Limb (tissue), 2 donors: ENCODE data around the gene SPATC1L.
"Not testable (repeated sequence)": the region's sequence is repeated elsewhere in the genome, so short reads cannot be mapped to it uniquely, and the experiment has no call there.

Experiments
- DNase-seq, 2 donors: peaks; one replicate each; pipeline ENCODE4 v3.0.0-alpha.2; 2016; ENCODE audit errors: extremely low spot score in 2 of 2

SPATC1L gene

DNA sequence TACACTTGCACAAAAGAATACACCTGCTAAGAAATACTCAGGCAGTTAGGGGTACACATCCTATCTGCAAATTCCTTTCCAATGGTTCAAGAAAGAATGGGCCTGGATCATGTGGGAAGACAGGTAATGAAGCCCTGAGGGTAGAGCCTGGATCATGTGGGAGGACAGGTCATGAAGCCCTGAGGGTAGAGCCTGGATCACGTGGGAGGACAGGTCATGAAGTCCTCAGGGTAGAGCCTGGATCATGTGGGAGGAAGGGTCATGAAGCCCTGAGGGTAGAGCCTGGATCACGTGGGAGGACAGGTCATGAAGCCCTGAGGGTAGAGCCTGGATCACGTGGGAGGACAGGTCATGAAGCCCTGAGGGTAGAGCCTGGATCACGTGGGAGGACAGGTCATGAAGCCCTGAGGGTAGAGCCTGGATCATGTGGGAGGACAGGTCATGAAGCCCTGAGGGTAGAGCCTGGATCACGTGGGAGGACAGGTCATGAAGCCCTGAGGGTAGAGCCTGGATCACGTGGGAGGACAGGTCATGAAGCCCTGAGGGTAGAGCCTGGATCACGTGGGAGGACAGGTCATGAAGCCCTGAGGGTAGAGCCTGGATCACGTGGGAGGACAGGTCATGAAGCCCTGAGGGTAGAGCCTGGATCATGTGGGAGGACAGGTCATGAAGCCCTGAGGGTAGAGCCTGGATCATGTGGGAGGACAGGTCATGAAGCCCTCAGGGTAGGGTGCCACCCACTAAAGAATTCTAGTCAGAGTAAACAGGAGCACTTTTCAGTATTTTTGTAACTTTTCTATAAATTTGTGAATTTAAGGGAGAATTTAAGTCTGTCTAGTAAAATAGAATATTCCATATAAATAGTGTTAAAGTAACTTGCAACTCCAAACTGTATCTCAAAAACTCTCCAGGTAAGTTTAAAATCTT, 16.9 kb upstream of the SPATC1L start:
- not testable (repeated sequence) for DNase-seq

DNA sequence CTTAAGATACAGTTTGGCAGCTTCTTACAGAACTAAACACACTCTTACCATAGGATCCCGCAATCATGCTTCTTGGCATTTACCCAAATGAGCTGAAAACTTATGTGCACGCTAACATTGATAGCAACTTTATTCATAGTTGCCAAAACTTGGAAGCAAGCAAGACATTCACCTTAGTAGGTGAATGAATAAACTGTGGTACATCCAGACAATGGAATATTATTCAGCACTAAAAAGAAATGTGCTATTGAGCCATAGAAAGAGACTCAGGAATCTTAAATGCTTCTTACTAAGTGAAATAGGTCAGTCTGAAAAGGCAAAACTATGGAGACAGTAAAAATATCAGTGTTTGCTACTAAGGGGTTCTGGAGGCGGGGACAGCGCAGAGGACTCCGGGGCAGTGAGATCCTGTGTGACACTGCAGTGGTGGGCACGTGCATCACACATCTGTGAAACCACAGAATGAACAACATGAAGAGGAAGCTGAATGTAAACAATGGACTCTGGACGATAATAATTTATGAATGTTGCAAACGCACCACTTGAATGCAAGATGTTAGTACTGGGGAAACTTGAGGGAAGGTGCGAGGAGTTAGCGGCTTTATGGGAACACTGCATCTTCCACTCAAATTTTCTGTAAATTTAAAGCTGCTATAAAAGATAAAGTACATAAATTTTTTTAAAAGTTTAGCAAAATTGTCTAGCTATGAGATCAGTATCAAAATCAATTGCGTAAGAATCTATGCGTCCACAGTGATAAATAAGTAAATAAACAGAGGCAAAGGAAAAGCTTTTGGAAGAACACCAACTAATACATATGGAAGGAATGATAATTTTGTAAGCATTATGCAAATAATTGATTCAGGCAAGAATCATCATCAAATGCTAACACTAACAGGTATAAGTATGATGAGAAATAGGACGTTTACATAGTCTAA, 15.4 kb upstream of the SPATC1L start:
- no peak for DNase-seq

DNA sequence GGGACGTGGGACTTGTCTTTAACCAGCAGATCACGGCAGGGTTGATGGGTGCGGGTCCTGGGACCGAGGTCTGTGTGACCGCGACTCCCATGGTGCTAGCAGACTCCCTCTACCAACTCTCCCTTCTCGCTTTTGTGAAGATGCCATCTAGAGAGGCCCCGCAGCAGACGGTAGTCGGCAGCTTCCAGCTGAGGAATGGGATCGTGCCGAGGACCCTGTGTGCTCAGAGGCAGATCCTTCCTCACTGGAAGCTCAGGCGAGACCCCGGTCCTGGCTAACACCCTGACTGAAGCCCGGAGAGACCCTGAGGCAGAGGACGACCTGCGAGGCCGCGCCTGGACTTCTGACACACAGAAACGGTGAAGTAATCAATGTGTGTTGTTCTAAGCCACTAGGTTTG, 12.5 kb upstream of the SPATC1L start:
- no peak for DNase-seq

DNA sequence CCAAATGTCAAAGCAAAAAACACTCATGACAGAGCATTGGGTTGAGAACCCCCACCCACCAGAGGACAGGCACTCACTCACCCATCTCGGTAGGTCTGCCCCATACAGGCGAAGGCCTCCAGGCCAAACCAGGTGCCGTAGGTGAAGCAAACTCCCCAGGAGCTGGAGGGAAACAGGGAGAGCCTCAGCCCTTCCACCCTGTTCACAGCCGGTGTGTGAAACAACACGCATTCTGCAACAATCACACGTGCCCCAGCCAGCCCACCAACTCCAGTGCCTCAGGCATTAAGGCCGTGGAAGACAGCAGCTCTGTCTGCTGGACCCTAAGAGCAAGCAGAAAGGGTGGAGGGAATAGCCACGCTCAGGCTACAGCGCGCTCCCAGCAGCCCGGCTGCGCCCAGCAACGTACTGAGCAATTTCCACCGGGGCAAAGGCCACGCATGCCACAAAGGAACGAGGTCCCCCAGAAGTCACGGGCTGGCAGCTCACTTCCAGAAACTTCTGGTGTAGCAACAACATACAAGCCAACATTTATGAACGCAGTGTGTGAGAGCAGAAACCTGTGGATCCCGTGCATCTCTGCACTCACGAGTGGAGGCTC, 11.4 kb upstream of the SPATC1L start:
- no peak for DNase-seq

DNA sequence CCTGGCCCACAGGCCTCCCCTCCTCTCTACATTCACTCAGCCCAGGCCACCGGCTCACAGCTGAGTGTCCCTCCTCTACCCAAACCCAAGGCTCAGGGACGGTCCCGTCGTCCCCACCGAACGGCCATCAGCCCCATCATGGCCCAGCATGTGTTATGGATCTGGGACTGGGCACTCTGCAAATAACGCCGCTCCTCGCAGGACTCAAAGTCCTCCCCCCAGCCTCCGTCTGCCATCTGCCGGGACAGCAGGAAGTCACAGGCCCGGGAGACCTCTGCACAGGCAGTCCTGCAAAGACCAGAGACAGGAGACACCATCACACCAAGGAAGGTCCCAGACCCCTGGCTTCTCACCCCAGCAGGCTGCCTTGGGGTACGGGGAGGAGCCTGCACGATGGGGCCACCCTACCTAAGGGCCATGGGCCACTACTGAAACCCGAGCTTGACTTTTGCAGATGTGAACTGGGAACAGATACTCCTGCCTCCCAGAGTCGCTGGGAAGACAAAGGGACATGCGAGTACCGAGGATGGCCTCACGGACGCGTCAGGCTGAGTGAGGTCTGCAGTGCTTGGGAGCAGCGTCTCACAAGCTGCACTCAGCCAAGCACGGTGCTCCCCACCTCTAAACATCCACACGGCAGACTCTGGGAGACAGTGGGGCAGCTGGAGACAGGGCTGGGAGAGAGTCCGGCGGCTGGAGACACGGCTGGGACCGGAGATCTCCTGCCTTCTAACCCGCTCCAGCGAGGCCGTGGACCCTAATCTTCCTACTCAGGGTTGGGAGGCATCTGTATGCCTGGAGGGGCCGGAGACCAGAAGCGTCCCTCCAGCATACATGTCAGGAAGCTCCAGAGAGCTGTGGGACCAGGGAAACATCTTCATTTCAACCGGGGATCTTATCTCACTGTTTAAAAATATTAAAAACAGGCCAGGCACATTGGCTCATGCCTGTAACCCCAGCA, 10.4 kb upstream of the SPATC1L start:
- DNase-seq = no peak

DNA sequence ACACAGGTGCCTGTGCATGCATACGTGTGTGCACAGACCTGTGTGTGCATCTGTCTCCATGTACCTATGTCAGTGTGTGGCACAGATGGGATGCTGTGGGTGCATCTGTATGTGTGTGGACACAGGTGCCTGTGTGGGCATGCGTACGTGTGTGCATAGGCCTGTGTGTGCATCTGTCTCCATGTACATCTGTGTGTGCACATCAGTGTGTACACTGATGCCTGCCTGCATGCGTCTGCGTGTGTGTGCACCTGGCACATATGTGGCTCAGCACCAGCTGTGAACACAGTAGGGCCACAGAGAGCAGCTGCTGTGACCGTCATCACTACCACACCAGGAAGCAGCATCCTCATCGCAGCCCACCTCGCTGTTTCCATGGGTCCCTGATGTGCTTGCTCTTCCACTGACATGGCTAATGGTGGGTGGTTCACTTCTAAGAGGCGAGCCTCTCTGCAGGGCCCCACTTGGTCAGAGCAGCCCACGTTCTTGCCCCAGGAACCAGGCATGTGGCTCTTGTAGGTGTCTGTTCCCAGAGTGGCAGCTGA, 9.6 kb upstream of the SPATC1L start:
- no peak for DNase-seq

DNA sequence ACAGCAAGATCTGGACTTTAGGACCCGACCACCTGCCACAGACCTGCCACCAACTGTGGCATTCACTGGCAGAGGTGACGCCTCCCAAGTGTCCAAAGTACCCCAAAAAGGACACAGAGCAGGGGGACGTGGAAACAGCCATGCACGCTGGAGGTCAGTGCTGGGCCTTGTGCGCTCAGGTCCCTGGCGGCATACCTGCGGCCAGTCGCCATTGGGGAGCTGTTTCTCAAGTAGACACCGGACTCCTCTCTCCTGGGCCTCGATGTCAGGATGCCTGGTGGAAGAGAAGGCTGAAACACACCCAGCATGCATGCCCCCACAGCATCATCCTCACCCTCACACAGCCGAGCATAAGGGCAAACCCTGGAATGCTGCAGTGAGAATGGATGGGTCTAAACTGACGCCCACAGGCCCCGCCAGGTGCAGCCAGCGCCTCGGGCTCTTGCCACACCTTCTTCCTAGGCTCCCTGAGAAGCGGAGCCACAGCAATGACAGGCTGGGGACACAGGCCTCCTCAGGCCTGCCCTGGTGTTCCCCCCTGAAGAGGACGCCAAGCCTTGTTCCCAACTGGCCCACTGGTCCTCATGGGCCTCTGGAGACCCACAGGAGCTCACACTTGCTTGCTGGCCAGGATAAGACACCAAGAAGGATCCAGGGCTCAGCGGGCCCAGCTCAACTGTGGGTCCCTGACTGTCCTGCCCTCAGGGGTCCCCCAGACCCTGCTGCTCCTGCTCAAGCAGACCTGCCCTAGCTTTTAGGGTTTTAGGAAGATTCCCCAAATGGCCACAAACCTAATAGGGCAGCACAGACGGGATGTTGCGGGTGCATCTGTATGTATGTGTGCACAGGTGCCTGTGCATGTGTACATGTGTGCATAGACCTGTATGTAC, 7.7 kb upstream of the SPATC1L start:
- no peak for DNase-seq

DNA sequence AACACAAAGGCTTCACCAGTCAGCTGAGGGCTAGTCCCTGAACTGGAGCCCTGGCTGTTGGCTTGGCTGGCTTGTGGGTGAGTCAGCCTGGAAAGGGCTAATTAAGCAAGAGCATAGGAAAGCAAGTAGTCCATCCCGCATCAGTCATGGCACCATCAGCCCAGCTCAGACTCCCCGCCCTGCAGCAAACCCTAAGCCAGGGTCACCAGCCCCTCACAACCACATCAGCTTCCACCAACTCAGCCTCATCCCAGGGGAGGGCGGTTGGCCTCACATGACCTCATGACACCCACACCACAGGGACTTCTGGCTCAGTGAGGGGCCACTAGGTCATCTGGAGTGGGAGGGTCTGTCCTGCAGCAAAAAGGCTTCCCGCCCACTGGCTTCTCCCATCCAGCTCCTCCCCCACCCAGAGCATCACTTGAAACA, 7.0 kb upstream of the SPATC1L start:
- no peak for DNase-seq

DNA sequence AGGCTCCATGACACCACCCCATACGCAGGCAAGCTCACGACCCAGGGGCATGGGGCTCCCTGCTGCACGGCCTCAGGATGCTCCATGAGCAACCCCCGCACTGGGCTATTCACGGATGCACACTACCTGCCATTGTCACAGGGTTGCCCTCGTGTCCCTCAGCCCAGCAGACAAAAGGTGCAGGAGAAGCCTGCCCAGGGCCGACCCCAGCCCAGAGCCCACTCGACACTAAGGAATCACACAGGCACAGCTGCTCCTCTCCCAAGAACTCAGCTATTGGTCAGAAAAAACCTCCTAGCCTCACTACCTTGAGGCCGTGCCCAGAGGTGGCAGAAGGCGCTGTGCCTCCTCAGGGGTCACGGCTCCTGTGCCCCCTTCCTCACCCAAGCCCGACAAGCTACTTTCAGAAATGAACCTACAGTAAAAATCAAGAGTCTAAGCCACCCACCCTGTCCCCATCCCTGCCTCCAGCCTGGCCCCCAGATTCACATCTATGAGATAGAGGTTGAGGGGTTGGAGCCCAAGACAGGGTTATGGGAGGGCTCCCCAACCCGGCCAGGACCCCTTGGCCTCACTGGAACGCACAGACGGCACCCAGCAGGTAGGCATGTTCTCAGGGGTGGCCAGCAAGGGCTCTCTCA, 6.4 kb upstream of the SPATC1L start:
- no peak for DNase-seq

DNA sequence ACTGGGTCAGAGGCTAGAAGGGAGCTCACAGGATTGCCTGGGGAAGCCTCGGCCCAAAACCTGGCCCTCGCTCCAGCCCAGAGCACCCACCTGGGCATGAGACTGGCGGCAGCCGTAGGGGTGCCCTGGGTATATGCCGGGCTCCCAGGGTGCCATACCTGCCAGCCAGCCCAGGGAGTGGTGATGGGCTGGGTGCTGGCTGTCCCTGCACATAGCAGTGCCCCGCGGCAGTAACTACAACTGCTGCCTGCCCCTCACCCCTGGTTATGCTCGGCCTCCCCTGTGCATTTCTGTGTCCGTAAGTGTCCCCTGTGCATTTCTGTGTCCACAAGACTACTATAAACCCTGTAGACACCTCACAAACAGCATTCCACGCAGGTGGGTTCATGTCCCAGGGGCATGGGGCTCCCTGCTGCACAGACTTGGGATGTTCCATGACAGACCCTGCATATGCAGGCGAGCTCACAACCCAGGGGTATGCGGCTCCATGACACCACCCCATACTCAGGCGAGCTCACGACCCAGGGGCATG, 5.8 kb upstream of the SPATC1L start:
- DNase-seq = no peak

DNA sequence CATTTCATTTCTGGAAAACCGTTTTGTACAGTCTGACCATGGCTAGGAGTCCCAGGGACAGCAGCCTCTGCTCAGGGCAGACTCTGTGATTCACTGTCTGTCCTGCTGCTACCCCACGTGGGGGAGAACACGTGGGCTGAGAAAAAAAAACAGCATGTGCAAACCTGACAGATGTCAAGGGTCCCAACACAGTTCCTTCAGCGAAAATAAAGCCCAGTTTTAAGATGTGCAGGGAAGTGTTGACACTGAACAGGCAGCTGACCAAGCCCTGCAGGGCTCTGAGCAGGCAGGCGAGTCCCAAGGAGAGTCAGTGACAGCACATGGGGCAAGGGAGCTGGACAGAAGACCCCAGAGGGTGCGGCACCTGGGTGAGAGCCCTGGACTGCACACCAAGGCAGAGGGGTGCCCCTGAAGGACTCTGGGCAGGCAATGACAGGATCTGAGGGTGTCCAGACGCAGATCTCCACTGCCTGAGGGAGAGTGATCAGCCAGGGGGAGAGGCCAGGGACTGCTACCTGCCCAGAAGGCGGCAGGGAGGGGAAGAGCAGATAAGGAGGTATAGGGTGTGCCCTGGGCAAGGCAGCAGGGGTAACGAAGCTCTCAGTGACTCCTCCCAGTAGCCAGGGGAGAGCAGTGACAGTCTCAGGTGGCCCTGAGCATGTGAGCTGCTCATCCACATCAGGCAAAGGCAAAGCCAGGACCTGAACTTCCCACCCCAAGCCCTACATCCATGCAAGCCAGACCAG, 5.1 kb upstream of the SPATC1L start:
- no peak for DNase-seq

DNA sequence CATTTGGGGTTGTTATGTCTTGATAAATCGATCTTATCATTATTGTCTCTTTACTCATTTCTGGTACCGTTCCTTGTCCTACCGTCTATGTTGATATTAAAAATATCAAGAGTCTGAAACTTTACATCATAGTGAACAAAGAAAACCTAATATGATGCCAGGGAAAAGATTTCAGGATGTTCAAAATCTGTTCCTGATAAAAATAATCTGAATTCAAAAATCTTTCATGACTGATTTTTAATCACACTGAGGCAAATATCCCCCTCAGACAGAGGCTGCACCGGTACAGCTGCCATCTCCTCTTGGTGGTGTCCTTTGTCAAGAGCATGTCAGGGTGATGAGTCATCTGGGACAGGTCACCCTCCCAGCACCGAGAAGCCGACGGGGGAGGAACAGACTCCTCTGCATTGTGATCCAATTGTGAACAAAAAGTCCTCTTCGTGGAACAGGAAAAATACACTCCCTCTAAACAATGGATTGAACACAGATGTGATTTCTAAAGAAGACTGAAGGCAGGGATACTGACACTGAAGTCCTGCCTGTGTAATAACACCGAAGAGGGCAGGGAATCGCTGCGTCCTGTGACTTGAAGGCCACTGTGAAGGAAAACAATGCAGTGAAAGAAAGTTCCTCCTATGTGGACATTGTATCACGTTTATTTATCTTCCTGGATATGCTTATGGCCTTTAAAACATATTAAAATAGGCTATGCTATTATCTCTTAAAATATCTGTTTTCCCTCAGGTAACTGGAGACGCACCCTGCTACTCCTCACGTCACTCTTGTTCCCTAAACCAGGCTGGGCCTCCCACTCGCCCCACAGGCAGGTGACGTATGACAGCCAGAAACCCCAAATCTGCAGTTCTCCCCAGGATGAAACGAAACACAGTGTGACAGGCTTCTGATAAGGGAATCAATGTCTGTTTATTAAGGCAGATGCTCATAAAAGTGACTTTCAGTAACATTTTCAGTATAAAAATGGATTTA, 4.3 kb upstream of the SPATC1L start:
- no peak for DNase-seq

DNA sequence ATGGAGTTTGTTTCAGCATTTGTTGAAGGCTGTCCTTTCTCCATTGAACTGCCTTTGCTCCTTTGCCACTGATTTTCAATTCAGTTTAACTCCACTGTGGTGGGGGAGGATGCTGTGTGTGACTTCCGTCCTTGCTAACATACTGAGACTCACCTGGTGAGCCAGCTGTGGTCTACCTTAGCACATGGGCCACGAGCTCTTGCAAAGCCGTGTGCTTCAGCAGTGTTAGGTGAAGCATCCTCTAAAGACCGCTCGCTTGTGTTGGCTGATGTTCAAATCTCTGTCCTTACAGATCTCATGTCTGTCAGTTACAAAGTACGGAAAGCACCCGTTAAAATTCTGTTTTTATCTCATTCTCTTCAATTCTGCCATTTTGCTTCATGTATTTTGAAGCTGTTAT, 3.6 kb upstream of the SPATC1L start:
- DNase-seq = no peak

DNA sequence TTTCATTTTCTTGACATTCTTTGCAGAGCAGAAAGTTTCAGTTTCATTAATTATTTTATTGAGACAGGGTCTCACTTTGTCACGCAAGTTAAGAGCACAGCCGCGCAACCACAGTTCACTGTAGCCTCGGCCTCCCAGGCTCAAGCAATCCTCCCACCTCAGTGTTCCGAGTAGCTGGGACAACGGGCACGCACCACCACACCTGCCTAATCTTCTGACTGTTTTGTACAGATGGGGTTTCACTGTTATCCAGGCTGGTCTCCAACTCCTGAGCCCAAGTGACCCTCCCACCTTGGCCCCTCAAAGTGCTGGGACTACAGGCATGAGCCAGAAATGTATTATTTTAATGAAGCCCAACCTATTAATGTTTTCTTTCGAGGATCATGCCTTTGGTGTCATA, 3.0 kb upstream of the SPATC1L start:
- no peak for DNase-seq

DNA sequence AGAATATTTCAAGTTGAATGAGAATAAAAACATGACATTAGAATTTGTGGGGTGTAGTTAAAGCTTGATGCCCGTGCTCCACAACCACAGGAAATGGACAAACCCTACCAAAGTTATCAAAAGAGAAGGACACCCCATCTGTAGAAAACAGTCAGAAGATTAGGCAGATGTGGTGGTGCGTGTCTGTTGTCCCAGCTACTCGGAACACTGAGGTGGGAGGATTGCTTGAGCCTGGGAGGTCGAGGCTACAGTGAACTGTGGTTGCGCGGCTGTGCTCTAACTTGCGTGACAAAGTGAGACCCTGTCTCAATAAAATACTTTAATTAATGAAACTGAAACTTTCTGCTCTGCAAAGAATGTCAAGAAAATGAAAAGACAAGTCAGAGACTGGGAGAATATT, 1.5 kb upstream of the SPATC1L start:
- no peak for DNase-seq

DNA sequence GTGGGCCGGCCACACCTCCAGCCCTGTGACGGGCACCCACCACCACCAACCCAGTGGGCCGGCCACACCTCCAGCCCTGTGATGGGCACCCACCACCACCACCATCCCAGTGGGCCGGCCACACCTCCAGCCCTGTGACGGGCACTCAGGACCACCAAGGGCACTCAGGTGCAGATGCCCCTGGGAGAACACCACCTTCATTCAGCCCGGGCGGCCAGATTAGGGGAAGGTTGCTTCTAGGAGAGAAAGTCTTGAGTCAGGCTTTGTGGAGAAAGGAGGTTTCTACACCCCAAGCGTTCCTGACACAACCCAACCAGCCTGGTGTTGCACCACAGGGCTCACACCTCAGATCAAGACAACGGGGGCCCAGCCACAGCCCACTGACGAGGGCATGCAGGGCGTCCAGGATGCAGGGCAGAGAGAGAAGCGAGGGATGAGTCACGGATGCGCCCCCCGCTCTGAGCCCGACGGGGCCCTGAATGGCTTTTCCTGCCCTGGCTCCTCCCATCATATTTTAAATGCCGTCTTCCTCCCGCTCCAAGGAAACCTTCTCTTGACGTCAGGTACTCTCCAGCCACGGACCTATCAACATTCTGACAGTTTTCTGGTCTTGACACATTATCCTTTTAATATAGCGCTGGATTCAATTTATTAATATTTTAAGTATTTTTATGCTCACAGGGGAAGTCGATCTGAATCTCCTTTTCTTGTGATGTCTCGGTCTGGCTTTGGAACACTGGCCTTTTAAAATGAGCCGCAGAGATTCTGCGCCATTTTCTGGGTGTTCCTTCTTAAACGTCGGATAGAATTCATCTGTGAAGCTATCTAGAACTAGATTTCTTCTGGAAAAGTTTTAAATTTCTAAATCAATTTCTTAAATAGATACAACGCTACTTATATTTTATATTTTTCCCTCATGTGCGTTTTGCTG, 631 bp upstream of the SPATC1L start:
- peak; percentile 66 to 77 for DNase-seq
